HFFc6 (cell line): ENCODE data around the gene RBL2. TPM values are rescaled to one million over a fixed set of nuclear protein-coding genes. Genes with fewer than 3 reads are reported as not detected.

ENCODE experiments used
- DNase-seq: peaks from one replicate; pipeline ENCODE4 v3.0.0-alpha.2; 2018
- H3K27ac Mint-ChIP-seq: 2 replicates; pipeline ENCODE4 v1.8.0; 2020; ENCODE audit warnings: mild to moderate bottlenecking, mixed read lengths
- H3K27me3 Mint-ChIP-seq: 2 replicates; pipeline ENCODE4 v1.8.0; 2021; ENCODE audit warnings: mild to moderate bottlenecking, moderate library complexity, mixed read lengths; ENCODE audit not compliant: insufficient read depth
- H3K36me3 Mint-ChIP-seq: 2 replicates; pipeline ENCODE4 v1.8.0; 2021; ENCODE audit warnings: low read depth, mixed read lengths
- H3K4me1 Mint-ChIP-seq: 2 replicates; pipeline ENCODE4 v1.8.0; 2020; ENCODE audit warnings: low read depth, mixed read lengths
- H3K4me3 Mint-ChIP-seq: 2 replicates; pipeline ENCODE4 v1.8.0; 2020; ENCODE audit warnings: mild to moderate bottlenecking, moderate library complexity, mixed read lengths
- H3K9me3 Mint-ChIP-seq: 2 replicates; pipeline ENCODE4 v1.8.0; 2020; ENCODE audit warnings: mild to moderate bottlenecking, mixed read lengths
- CTCF ChIP-seq: fragments of 200-600 bp; sonication (generic); IDR thresholded peaks from 2 replicates; pipeline ENCODE4 v1.5.0; 2021; ENCODE audit warnings: antibody characterized with exemption, mild to moderate bottlenecking
- total RNA-seq, 6 experiments: library from RNA; stranded (reverse); fragmentation: NEBNext Ultra II Directional; extraction: Animal tissue kit (Norgen Biotek cat#: 25700); gene quantifications; 2 replicates in 1 of 6; 3 replicates in 5 of 6; pipeline ENCODE4 v1.2.3, GENCODE V29; 2021

The RBL2 gene
- total RNA-seq, 6 experiments from 2014 or later = 21.4 to 24.4 (median 22.9) TPM

GRCh38 chr16:53486230-53486629, 52.0 kb downstream of the RBL2 start:
- Mint-ChIP-seq H3K4me3 (no peak overlapping the region), H3K27me3 (no peaks in the 10 kb centered on the region), H3K36me3 (peaks cover 15% of the 10 kb centered on the region; the same call in 1 of the 2 replicates), H3K27ac (no peak overlapping the region), H3K9me3 (no peaks in the 10 kb centered on the region), H3K4me1 (0 out of 2 replicates have a peak, but pooled peaks cover 6% of the 10 kb centered on the region)
- DNase-seq = no peak
- TF ChIP-seq CTCF = no peak

- H3K27ac Mint-ChIP-seq = no peak overlapping the region
- H3K36me3 Mint-ChIP-seq = peaks cover 20% of the 10 kb centered on the region
- no peak overlapping the region for H3K4me3 Mint-ChIP-seq
- H3K4me1 Mint-ChIP-seq = no peaks in the 10 kb centered on the region
- DNase-seq = no peak
- H3K9me3 Mint-ChIP-seq = no peaks in the 10 kb centered on the region
- no peaks in the 10 kb centered on the region for H3K27me3 Mint-ChIP-seq
- no peak for TF ChIP-seq CTCF
Measured at GRCh38 chr16:53489755-53490154, 55.5 kb downstream of the RBL2 start.

DNA sequence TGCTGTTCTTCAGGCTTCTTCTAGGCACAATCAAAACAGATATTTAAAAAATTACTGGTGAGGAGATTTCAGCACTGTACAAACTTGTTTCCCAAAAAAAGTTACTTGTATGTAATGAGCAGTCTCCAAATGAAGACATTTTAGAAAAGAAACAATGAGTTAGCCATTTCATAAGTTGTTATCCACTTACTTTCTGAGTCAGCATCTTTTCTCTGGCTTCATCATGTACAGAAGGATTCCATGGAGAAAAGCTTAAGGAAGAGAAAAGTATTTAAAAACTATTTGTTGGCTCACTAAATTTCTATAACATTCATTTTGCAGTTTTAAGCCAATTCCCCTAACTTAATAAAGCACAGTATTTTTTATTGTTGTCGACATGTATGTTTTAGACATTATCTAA, 58.2 kb downstream of the RBL2 start:
- Mint-ChIP-seq H3K36me3 (peaks cover 16% of the 10 kb centered on the region), H3K4me3 (no peak overlapping the region), H3K27ac (no peak overlapping the region), H3K27me3 (no peaks in the 10 kb centered on the region), H3K9me3 (no peaks in the 10 kb centered on the region), H3K4me1 (no peaks in the 10 kb centered on the region)
- DNase-seq = no peak
- no peak for TF ChIP-seq CTCF

- Mint-ChIP-seq H3K9me3 (no peaks in the 10 kb centered on the region), H3K4me3 (no peak overlapping the region), H3K27me3 (no peaks in the 10 kb centered on the region), H3K27ac (no peak overlapping the region), H3K36me3 (peaks cover 16% of the 10 kb centered on the region), H3K4me1 (no peaks in the 10 kb centered on the region)
- no peak for DNase-seq
- TF ChIP-seq CTCF = no peak
Measured at GRCh38 chr16:53494636-53495035, 60.4 kb downstream of the RBL2 start.

- peaks cover 16% of the 10 kb centered on the region for H3K36me3 Mint-ChIP-seq
- H3K4me3 Mint-ChIP-seq = no peak overlapping the region
- no peak overlapping the region for H3K27ac Mint-ChIP-seq
- no peak for DNase-seq
- peak; percentile 48 for TF ChIP-seq CTCF
- H3K27me3 Mint-ChIP-seq = no peaks in the 10 kb centered on the region
- no peaks in the 10 kb centered on the region for H3K4me1 Mint-ChIP-seq
- H3K9me3 Mint-ChIP-seq = no peaks in the 10 kb centered on the region
Measured at GRCh38 chr16:53495325-53495724, 61.1 kb downstream of the RBL2 start.

GRCh38 chr16:53498984-53499383, 64.7 kb downstream of the RBL2 start:
- no peaks in the 10 kb centered on the region for H3K9me3 Mint-ChIP-seq
- H3K36me3 Mint-ChIP-seq = peaks cover 11% of the 10 kb centered on the region

More at GRCh38 chr16:53498984-53499383, 64.7 kb downstream of the RBL2 start:
- no peak for DNase-seq
- H3K4me1 Mint-ChIP-seq = peaks cover 21% of the 10 kb centered on the region
- no peaks in the 10 kb centered on the region; the same call in 1 of the 2 replicates for H3K27me3 Mint-ChIP-seq
- no peak overlapping the region for H3K27ac Mint-ChIP-seq
- TF ChIP-seq CTCF = no peak
- H3K4me3 Mint-ChIP-seq = no peak overlapping the region
